Anterior cingulate cortex (tissue), 58 donors: Measurements from ENCODE around the gene GRIK4.

Experiments used
- DNase-seq, 58 donors: peaks; one replicate each; lab custom pipeline; 2025; lab: John Stamatoyannopoulos, UW

Gene GRIK4

DNA sequence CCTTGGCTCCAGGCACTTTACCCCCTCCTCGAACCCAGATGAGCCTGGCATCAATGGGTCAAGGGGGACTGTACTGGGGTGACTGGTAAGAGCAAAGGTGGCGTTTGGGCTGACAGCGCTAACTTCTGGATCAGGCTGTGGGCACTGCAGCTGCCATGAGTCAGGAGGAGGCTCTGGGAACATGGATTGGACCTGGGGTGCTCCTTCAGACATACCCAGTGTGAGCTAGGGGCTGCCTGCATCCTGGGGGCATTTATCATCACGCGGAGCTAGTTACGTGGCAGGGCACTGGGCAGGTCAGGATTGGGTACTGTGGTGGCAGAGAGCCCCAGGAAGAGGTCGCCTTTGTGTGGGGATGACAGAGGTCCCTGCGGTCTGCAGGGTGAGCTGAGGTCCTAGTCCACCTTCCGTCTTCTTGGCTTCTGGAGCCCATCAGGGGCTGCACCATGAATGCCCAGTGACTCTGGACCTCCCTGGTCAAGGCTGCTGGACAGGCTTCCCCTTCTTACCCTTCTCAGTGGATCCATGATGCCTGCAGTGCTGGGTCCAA lies 13.1 kb downstream of the GRIK4 start:
- no peak for DNase-seq

DNA sequence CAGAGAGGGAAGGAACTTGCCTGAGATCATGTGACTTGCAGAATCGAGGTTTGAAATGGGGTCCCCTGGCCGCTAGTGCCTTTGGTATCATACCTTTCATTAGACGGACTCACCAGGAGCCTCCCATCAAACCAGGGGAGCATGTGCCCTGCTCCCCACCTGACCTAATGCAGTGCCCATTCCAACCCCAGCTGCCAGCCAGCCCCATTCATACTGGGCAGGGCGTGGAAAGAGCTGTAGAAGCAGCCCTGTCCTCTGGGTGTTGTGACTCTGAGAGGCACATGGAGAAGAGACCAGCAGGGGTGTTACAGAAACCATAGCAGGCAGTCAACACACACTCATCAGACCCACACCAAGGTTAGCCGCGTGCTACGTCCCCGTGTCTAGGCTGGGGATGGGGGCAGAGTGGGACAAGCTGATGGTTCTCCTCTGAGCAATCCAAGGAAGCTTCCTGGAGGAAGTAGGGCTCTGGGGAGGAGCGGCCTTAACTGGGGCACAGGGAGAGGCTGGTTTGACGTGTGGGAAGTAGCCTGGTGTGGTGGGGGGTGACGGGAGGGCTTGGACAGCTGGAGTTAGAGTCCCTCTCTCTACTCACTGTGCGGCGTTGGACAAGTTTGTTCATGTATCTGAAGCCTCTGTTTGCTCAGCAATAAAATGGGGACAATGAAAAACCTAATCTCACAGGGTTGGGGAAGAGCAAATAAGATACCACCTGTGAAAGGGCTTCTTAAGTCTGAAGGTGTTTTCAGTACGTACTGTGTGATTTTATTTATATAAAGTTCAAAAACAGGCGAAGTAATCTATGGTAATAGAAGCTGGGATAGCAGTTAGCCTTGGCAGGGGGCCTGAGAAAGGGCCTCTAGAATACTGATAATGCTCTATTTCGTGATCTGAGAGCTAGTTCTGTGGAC lies 14.0 kb downstream of the GRIK4 start:
- DNase-seq: no peak

- DNase-seq: no peak
Observed at GRCh38 chr11:120526241-120526640, 14.7 kb downstream of the GRIK4 start.

- no peak for DNase-seq
Observed at GRCh38 chr11:120527111-120527761, 15.7 kb downstream of the GRIK4 start.

- no peak for DNase-seq
Observed at GRCh38 chr11:120528749-120529148, 17.2 kb downstream of the GRIK4 start.

- DNase-seq: no peak
Observed at GRCh38 chr11:120529214-120529613, 17.7 kb downstream of the GRIK4 start.

- no peak for DNase-seq
Observed at GRCh38 chr11:120529911-120530310, 18.4 kb downstream of the GRIK4 start.

DNA sequence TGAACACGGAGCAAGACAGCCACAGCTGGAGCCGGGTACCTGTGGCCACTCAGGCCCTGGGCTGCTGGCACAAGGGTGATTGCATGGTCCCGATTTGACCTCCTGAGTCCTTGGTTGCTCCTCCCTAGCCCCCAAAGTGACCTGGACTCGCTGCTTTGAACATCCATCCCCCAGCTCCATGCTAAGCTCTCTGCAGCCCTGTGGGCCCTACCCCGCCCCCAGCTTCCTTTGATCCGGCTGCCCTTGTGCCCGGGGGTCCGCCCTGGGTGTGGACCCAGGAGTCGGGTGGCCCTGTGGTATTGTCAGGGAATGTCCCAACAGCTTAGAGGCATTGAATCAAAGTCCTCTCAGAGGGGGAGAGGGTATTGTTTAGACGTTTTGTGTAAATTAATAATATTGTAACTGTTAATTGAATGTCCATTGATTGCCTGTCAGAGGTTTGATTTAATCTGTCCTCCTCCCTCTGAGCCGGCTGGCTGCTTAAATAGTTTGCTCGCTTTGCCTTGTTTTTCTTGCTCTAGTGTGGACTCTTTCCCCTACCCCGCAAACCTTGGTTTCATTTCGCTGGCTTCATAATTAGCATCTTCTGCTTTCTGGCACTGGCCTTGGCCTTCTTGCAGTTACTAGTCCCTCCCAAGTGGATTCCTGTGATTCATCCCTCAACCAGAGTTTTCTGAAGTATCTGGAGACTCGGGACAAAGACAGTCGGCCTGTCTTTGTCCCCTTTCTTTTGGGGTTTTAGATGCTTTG lies 20.7 kb downstream of the GRIK4 start:
- no peak for DNase-seq

DNA sequence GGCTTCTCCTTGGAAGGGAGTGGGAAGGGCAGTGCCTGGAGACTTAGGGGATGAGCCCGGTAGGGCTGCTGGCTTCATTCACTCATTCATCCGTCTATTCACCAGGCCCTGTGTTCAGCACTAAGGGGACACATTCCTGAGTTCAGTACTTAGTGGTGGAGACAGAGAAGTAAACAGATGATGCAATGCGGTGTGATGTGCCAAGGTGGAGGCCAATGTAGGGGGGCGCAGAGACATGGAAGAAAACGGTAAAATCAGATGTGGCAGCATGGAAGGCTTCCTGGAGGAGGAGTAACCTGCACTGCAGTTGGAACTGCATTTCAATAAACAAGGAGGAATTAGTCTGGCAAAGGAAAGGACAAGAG lies 21.3 kb downstream of the GRIK4 start:
- no peak for DNase-seq

GRCh38 chr11:120536091-120536796 lies 24.7 kb downstream of the GRIK4 start:
- peak in 2 of 58 donors; percentile 17 to 29 for DNase-seq

DNA sequence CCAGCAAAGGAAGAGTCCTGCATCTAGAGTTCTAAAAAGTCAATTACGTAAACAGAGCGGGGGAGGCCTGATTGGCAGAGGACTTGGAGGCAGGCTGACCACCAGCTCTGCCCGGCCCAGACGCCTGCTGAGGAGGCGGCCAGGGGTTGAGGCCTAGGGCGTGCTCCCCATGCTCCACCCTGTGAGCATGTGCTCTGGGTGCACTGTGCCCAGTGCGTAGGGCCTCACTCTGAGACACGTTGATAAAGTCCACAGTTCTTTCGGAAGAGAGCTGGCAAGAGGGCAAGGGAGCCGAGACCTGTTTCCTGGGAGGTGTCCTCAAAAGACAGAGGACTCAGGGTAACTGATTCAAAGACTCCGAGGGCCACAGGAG lies 25.2 kb downstream of the GRIK4 start:
- no peak for DNase-seq

DNA sequence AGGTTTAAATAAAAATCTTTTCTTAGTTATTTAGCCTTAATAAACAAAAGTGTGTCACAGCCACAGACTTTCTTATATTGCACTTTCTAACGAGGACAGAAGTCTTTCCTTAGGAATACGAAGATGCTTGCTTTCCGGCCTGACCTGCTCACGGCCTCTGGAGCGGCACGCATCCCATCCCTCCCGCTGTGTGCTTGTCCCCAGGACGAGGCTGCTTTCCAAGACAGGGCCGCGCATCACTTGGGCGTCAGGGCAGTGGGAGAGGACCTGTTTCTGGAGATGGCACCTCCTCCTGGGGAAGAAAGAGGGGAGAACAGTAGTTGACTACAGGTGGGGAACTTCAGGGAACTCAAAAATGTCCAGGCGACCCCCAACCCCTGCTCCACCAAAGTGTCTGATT lies 26.4 kb downstream of the GRIK4 start:
- DNase-seq: no peak

DNA sequence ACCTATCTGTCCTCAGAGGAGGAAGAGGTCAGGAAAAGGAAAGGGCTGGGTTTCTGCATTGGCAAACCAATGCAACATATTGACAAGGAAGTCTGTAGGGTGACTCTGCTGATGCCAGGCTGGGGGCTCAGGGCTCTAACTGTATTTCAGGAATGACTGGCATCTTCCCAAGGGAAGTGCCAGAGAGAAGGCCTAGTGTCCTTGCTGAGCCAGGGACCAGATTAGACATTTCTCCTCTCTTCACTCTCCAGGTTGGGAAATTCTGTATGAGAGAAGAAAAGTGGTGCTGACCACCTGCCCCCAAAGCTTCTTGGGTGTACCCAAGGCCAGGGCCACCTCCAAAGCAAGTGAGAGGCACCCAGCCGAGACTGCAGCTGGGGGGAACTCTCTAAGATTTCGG lies 27.2 kb downstream of the GRIK4 start:
- DNase-seq: no peak

DNA sequence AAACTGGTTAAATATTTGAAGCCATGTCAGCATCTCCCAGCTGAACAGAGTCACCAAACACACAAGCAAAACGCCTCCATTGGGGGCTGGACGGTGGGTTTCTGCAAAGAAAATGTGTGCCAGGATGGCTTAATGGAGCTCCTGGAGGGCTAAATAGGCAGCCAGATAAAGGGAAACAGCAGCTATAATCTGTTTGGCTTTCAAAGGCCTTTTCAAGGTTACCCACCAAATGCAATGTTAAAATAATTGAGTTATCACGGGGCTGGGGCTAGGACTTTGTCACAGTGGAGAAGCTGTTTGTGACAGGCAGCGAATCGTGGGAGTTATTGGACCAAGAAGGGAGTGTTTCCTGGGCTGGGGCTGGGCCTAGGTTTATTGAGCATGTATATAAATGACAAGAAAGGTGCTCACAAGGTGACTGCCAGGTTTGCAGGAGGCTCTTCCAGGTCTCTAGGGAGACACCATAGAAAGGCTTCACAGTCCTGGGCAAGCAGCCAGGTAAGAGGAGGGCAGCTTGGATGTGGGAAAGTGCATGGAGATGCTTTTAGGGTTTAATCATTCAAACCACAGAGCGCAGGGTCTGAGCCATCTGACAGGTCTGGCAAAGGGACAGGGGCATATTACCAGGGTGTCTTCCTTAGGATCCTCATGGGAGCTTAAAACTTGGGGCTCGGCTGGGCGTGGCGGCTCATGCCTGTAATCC lies 28.3 kb downstream of the GRIK4 start:
- DNase-seq: no peak

DNA sequence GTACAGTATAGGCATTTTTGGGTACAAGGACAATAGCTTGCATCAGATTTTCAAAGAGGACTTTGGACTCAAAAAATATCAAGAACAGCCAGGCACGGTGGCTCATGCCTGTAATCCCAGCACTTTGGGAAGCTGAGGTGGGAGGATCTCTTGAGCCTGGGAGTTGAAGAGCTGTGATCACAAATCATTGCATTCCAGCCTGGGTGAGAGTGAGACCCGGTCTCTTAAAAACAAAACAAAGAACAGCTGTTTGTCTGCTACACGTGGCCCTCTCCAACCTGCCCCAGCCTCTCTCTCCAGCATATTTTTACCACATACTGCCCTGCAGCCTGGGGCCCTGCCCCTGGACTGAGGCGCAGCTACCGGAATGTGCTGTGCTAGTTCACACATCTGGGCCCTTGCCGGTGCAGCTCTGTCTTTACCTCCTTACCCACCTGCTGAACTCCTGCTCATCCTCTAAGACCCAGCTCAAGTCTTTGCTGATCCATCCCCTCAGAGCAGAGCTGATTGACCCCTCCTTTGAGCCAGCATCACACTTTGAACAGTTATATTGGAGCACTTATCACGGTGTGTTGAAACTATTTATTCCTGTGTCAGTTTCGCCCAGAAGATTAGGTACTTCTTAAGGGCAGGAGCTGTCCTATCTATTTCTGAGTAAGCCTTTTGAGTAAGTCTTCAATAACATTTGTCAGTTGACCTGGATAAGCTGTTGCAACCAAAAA lies 29.4 kb downstream of the GRIK4 start:
- no peak for DNase-seq

GRCh38 chr11:120543521-120544215 lies 32.1 kb downstream of the GRIK4 start:
- DNase-seq: no peak

- DNase-seq: no peak
Observed at GRCh38 chr11:120545813-120546212, 34.3 kb downstream of the GRIK4 start.
